CD4-positive, alpha-beta T cell treated with Interleukin-15 for 4 hours (primary cell): ENCODE data around the gene SAMD13.

Experiments
- DNase-seq: peaks from one replicate; pipeline ENCODE4 v3.0.0-alpha.2; 2020; ENCODE audit warnings: low spot score

SAMD13 gene

DNA sequence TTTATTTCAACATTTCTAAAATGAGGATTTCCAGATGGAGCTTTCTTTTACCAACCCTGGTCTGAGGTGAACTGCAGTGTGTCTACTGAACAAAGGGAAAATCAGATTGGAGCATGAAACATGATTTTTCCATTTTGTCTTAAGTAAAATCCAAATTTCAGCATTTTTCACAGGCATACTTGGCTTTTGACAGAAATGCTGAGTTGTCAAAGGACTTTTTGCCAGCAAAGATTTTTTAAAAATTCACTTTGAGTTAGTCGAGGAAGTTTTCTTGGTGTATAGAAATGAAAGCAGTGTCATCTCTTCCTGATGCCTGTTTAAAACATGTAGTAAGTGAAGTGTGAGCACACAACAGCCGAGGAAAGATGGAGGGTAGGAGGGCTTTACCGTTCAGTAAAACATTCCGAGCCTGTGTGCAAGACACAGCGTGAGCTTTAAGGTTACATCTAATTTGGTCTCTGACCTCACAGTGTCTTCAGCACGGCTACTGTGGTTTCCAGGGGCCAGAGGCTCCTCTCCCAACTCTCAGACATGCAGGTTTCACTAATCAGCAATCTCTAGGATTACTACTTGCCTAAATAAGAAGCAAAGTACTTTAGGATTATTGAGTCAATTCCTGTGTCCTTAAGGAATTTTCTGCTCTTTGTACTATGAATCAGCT lies 45.9 kb downstream of the SAMD13 start:
- no peak for DNase-seq

DNA sequence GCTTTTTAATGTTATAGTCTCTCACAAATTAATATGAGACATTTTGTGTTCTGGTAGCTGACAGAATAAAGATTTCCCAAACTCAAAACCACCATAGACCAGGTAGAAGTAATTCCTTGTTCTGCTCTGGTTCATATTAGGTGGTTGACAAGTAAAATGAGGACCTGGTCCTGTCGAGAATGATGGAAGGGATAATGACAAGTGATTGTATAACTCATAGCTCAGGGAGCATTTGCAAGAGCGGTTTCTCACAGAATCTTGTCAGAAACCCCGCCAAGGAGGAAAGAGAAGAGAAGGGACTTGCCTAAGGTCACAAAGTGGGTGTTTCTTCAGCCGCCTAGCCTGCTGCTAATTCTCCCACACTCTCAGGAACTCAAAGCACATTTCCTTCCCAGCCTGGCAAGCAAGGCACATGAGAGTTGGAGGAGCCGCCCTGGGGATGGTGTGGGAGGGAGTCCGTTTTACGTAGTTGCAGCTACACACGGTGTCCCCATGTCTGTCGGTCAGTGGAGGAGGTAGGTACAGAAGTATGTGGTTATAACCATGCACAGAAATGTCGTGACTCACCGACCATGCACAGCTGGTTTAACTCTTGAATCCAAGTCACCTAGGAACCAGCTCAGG lies 46.5 kb downstream of the SAMD13 start:
- DNase-seq = no peak

DNA sequence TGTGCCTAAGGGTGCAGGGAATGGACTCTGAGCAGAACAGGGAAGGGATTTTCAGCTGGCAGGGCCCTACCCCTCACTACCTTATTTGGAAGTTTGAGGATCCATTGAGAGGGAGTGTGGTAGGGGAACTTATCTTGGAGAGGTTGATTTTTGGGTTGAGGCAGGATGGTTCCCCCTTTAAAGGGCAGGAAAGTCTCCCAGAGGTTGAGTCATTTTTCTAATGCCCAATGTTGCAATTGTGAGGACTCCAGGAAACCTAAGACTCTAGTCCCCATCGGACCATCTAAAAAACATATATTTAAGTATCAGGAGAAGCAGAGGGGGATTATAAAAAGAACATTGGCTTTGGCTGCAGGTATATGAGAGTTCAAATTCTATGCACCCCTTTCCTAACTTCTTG lies 47.3 kb downstream of the SAMD13 start:
- no peak for DNase-seq

DNA sequence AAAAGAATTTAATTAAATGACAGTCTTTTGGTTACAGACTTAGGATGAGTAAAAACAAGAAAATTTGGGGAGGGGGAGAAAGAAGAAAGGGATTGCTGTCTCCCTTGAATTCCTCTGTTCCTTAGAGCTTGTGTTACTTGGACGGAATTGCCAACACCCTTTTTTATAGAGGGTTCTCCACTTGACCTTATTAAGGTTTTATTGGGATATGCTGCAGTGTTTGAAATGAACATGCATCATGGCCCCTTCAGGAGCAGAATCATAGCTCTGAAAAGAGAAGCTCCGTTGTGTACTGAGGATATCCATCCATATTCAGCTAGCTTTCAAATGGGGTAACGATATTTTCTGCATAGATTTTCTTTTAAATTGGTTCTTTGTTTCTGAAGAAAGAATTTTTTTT lies 48.6 kb downstream of the SAMD13 start:
- DNase-seq = no peak

DNA sequence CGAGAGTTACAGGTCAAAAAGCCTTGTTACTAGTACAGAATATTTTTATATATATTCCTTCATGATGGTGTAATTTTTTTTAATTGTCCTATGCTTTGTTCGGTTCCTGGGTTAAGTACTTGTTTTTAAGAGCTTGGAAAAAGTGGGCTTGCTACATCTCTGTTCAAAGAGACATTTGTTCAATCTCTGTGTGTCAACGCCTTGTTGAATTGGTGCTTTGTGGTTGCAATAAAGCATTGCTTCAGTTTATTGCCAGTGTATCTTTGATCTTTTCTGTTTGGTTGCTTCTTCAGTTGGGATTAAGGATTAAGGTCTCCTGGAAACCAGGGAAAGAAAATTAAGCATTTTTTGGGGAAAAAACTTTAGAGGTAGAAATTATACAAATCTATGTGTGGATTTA lies 49.0 kb downstream of the SAMD13 start:
- DNase-seq = no peak

DNA sequence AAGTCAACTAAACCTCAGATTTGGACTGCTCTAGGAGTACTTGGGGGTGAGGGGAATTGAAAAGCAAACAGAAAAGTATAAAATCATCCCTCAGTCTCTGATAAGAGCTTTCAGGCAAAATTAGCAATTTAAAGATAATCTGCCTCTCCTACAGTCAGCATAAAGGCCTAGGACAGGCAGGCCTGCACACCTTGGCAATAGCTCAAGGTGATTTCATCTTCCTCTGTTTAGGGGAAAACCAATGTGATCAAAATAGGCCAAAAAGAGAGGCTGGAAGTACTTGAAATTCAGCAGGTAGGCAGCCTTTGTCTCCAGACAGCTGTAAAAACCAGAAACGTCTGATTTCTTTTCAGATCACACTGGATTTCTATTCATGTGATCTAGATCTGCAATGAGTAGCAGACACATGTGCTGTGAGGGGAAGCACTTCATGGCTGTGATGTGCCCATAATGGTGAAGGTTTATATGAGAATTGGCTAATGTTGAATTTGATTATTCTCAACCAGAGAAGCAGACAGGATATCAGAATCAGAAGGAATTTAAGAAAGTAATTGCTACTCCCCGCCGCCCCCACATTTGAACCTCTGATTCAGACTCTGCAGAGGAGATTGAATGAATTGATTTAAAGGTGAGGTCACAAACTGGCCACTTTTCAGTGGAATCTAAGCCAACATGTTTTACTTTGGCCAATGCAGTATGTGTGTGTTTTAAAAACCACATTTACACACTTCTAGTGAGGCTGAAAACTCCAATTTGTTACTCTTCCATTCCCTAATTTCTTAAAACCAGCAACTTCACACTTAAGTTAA lies 51.0 kb downstream of the SAMD13 start:
- no peak for DNase-seq

DNA sequence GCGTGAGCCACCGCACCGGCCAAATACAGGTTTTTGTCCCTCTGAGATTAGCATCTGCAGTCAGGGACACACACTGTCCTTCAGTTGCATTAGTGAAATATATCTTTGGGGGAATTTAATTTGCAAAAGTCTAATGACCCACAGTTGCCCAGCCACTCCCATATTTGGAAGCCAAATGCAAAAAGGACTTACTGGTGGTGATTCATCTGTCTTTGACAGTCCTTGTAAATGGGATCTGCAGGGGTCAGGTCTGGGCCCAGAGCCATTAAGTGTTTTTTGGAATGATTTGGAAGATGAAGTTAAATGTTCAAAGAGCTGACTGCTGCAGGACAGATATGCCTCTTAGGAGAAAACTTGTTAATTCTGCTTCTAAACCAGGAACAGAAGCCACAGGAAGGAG lies 52.2 kb downstream of the SAMD13 start:
- DNase-seq = no peak

DNA sequence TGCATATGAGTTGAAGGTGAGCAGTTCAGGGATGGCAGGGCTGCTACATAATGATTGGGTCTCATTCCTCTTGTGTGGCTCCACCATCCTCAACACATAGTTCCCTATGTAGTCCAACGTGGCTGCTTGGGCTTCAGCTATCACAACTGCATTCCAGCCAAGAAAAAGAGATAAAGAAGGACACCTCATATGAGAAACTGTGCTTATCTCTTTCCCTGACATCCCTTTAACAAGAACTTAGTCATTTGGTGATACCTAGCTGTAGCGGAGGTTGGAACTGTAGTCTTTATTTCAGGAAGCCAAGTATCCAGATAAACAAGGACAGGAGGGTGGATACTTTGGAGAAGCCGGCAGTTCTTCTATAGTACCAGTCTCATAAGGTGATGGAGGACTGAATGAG lies 54.0 kb downstream of the SAMD13 start:
- no peak for DNase-seq

DNA sequence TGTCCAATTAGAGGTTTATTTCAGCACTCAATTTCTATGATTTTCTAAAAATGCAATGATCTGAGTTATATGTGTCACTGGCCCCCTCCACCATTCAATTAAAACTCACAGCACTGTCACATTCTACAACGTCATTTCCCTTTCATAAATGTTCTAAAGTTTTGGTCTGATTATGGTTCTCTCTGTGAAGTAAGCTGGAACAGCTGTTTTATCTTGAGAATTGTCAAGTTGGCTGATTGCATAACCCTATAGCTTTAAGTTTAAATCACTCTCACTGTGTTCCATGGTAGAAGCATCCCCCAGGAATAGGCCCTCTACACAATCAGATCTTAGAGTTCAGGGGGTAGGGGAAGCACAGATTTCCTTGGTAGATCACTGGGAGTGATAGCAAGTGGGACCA lies 55.4 kb downstream of the SAMD13 start:
- DNase-seq = no peak

DNA sequence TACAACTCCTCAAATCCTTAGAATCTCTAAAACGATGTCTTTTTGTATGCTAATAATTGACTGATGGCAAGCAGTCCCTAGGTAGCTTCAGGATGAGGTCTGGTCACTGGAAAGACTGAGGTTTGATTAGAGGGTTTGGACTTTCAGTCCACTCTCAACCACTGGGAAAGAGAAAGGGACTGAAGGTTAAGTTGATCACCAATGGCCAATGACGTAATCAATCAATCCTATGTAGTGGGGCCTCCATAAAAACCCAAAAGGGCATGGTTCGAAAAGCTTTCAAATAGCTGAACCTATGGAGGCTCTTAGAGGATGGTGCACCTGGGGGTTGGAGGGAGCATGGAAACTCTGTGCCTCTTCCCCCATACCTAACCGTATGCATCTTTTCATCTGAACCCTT lies 57.2 kb downstream of the SAMD13 start:
- no peak for DNase-seq

DNA sequence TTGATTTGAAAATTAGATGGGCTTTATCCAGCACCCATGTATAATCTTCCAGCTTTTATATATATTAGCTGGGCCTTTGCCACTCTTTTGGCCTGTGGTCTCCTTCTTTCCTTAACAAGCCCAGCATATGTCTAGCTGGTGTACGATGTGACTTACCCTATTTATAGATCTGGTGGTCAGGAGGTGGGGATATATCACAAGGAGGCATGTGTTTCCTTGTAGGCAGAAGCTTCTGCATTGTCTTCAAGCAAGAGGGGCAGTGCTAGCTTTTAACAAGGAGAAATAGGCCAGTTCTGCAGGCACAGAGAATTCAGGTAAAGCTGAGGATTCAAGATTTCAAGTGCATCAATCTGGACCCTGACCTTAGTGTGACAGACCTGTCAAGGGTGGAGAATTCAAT lies 58.8 kb downstream of the SAMD13 start:
- no peak for DNase-seq

DNA sequence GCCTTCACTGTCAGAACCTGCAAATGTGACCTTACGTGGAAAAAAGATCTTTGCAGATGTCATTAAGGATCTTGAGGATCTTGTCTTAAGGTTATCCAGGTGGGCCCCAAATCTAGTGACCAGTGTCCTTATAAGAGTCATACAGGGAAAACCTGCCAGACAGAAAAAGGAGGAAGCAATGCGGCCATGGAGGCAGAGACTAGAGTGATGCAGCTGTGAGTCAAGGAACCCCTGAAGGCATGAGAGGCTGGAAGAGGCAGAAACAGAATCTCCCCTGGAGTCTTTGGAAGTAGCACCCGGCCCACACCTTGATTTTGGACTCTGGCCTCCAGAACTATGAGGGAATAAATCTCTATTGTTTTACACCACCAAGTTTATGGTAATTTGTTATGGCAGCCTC lies 60.3 kb downstream of the SAMD13 start:
- no peak for DNase-seq

DNA sequence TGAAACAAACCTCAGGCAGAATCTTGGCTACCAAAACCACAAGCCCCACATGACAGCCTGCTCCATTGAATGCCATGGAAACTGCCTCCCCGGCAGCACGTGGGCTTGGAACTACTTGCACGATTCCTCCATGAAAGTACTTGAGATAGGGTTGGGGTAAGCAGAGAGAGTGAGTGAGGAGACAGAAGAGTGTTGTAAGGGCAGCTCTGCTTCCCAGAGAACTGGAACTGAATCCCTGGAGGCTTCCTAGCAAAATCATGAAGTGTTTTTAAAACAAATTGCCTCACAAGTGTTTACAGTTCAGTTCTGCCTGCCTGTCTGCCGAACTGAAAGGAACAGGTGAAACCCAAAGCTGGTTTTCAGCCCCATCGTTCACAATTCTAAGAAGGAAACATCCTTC lies 61.5 kb downstream of the SAMD13 start:
- no peak for DNase-seq

DNA sequence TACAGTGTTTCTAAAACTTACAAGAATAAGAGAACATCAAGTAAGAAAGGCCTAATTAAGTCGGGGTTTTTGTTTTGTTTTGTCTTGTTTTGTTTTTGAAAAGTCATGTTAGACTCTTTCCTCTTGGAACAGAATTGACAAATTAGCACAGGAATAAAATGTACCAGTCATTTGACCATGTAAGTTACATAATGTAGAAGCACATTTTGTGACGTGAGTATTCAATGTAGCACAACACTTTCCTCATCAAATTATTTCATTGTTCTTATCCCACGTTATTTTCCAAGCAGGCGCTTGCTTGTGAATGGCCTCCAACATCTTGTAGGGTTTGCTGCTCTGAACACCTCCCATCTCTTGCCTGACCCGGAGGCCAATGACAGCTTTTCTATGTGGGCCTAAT lies 62.1 kb downstream of the SAMD13 start:
- DNase-seq = no peak

DNA sequence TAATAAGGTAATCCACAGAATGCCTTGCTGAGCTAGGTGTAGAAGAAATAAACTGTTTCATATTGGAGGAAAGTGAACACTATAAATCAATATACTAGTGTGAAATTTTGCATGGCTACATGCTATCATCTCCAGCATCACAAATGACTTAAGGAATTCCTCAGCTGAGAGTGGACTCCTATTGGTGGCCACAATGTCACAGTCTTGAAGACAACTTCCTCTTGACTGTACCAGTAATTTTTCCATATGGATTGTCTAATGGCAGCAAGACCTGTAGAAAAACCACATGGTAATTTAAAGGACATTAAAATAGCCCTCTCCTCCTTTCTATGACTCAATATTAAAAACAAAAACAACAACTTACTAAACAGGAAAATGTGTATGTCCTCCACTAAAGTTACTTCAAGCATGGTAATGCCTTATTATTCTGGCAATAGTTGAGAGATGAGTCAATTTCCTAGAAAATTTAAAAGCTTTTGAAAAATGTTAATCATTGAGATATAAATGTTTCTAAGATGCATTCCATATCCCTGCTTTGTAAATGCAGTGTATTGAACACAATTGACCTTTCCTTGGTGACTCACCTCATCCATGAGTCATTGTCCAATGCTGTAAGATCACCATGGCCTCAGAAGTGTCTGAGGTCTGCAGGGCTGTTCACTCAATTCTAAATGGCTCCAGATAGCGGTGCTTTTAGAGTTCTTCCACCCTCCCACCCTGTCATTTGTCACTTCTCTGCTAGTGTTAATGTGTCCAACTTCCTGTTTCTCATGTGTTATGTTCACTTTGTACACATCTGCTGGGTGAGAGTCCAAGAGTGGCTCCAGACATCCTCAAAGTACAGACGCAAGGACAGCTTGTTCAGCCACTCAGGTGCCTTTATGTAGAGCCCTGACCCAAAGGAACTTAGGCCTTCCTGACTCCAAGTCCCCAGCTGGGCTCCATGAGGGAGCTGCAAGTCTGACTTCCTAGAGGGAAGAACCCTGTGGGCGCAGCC lies 64.0 kb downstream of the SAMD13 start:
- peak; percentile 44 for DNase-seq

DNA sequence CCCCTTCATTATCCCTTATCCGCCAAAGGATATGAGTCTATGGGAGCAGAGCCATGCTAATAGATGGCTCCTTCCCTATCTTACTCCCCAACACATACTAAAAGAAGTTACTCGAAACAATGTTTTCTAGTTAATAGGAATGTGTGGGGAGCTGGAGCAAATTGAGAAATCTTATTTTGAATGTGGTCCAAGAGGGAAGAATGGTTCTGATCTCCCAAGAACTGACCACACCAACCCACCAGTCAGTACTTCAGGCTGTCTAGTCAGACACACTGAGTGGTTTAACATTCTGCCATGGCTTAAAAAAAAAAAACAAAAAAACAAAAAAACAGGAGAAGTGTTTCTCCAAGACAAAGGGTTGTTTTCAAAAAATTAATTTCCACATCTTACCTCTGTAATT lies 65.3 kb downstream of the SAMD13 start:
- DNase-seq = no peak

DNA sequence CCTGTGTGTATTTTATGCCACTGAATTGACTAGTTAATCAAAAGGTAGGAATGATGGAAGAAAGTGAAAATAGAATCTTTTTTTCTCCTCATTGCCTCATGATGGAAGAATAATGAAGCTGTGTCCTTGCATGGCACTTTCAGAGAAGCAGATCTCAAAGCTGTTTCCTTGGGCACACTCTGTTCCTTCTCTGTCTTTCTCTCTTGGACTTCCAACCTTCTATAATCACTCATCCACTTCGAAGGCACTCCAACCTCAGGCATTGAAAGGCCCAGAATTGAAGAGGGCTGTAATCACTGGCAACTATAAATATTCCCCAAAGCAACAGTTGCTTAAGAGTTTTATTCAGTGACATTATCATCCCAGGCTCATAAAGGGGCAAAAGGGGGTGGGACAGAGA lies 65.7 kb downstream of the SAMD13 start:
- DNase-seq = no peak

DNA sequence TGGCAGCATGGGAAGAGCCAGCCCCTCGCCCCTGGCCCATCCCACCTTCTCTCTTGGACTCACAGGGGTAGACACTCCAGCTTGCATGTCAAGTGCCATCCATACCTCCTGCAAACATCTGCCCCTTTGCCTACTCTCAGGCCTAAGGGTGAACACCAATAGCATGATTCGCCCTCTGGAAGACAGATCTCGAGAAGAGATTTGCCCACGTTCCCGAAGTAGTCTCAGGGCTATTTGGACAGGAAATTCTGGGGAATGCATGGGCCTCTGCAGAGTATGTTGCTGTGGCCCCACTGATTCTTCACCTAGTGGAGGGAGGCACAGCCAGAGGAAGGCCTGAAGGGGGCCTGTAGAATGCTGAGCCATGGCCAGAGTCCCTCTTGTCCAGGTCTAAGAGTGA lies 66.9 kb downstream of the SAMD13 start:
- DNase-seq = no peak

DNA sequence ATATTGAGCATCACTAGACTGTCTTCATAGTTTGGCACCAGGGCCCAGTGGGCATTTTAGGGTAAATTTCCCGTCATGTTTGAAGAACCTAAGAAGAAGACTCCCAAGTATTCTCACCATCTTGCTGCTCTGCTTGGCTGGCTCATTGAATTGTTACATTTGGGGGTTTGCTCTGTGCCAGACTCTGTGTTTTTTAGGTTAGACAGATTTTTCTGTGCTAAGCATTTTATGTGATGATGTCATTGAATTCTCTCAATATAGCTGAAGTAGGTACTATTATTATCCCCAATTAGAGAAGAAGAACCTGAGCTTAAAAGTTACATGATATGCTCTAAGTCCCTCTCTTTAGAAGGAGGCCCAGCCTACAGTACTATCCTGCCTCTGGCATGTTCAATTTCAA lies 68.8 kb downstream of the SAMD13 start:
- no peak for DNase-seq

DNA sequence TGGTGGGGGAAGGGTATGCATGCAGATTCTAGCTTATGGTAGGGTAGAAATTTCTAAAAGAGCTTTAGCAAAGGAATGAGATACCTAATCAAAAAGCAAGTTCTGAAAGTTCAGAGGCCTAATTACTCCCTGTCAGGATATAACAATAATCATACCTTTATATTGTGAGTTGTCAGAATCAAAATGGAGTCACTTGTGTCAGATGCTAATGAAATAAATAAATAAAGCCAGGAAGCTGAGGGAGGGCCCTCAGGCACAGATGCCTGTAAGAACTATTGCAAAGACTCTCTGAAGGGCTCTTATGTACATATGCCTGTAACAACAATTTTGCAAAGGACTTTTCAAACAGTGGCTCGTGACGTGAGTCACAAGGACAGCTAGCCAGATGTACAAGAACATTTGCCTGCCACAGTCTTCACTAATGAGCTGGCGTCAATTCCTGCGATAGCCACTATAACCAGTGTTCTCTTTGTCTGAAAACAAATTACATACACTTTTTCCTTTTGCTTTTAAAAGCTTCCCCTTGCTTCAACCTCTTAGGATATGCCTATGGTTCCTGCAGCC lies 69.4 kb downstream of the SAMD13 start:
- no peak for DNase-seq

DNA sequence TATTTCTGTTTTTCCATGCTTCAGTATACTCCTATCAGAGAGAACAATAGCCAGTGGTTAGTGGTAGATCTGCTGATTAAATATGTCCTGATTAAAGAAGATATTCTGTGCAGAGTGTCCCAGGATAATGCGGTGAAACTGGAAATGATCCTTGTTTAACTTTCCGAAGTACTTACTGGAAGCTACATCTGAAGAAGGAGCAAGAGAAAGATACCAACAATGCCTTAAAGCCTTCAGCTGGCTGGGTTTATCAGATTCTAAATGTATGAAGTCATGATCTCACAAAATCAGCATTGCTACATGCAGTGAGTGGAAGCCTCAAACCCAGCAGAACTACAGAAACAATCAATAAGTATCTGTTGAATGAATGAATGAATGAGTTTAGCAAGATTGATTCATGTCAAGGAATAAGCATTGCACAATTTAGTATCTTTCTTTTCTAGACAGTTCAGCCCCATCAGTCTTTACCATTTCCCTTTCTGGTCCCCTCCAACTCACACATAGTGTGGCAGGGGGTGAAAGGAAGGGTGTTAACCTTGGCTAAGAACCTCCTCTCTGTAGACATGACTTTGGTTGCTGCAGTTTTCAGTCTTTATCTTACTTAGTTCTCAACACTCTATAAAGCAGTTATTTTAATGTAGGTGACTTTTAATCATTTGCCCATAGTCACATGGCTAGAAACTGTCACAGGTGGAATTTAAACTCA lies 72.1 kb downstream of the SAMD13 start:
- no peak for DNase-seq
